B cell (primary cell): Measurements from ENCODE around the gene PET100. TPM values are rescaled to one million over a fixed set of nuclear protein-coding genes. Genes with fewer than 3 reads are reported as not detected.

Experiments
- ATAC-seq: fragments of 200-7000 bp; cut with Tn5 transposase; one replicate; pipeline ENCODE4 v1.10.0; 2021; ENCODE audit warnings: low read depth, mild to moderate bottlenecking, moderate number of reproducible peaks, moderate library complexity
- CTCF ChIA-PET: fragments of 350-600 bp; sonication (Branson Sonifier 250); formaldehyde crosslinking; loops from one replicate; lab custom pipeline; 2021; ENCODE audit warnings: antibody characterized with exemption, inconsistent platforms; lab: Charles Lee
- POLR2A ChIA-PET: fragments of 350-600 bp; sonication (Branson Sonifier 250); formaldehyde crosslinking; loops from one replicate; lab custom pipeline; 2021; ENCODE audit warnings: antibody characterized with exemption; lab: Charles Lee
- DNase-seq: peaks from one replicate; pipeline ENCODE4 v3.0.0; 2013
- H2AFZ ChIP-seq: 2 replicates; pipeline ENCODE4 v1.6.1; 2012; ENCODE audit warnings: mild to moderate bottlenecking, low read depth, low read length; ENCODE audit not compliant: insufficient read depth, poor library complexity, severe bottlenecking
- H3K27ac ChIP-seq, 2 donors: 1 replicate in 1 of 2; 2 replicates in 1 of 2; pipeline ENCODE4 v1.5.1; 2012 to 2013; ENCODE audit warnings: low read length in 2 of 2, mild to moderate bottlenecking in 2 of 2, moderate library complexity in 1 of 2
- H3K27me3 ChIP-seq, 4 experiments: fragments of 200-600 bp in 1 of 4; sonication (generic) in 1 of 4; replicated peaks in 1 of 4; 1 replicate in 2 of 4; 2 replicates in 2 of 4; pipeline versions ENCODE4 v1.6.1 to v1.7.0; 2013 to 2016; ENCODE audit warnings: low read length in 3 of 4, mild to moderate bottlenecking in 2 of 4, mixed read lengths in 1 of 4, moderate library complexity in 1 of 4; ENCODE audit not compliant: insufficient read depth in 4 of 4, control insufficient read depth in 3 of 4; ENCODE audit errors: control extremely low read depth in 1 of 4
- H3K36me3 ChIP-seq, 2 experiments: replicated peaks in 1 of 2; 1 replicate in 1 of 2; 2 replicates in 1 of 2; pipeline versions ENCODE4 v1.6.1 to v1.7.1; 2013; ENCODE audit warnings: low read length in 1 of 2; ENCODE audit not compliant: insufficient read depth in 2 of 2, control insufficient read depth in 1 of 2; ENCODE audit errors: control extremely low read depth in 1 of 2, extremely low read depth in 1 of 2
- H3K4me1 ChIP-seq, 2 donors: fragments of 200-600 bp in 1 of 2; sonication (generic) in 1 of 2; 1 replicate in 1 of 2; 2 replicates in 1 of 2; pipeline versions ENCODE4 v1.5.1 to v1.6.1; 2013 to 2017; ENCODE audit warnings: low read length in 2 of 2; ENCODE audit not compliant: control insufficient read depth in 2 of 2, insufficient read depth in 2 of 2
- H3K4me2 ChIP-seq: replicated peaks from 2 replicates; pipeline ENCODE3; 2012; ENCODE audit warnings: mild to moderate bottlenecking, low read depth, low read length; ENCODE audit not compliant: poor library complexity, severe bottlenecking
- H3K4me3 ChIP-seq, 5 experiments: fragments of 200-600 bp in 1 of 5; sonication (generic) in 1 of 5; 1 replicate in 3 of 5; 2 replicates in 2 of 5; pipeline versions ENCODE4 v1.5.1 to v1.7.0; 2011 to 2016; ENCODE audit warnings: low read length in 4 of 5, mild to moderate bottlenecking in 4 of 5, low read depth in 2 of 5, control low read depth in 1 of 5, moderate library complexity in 1 of 5; ENCODE audit not compliant: insufficient read depth in 1 of 5; ENCODE audit errors: control extremely low read depth in 1 of 5, extremely low read depth in 1 of 5
- H3K79me2 ChIP-seq: fragments of 200-600 bp; sonication (generic); one replicate; pipeline ENCODE4 v1.6.0; 2016; ENCODE audit warnings: low read length; ENCODE audit not compliant: control insufficient read depth, insufficient read depth
- H3K9ac ChIP-seq: fragments of 200-600 bp; sonication (generic); 2 replicates; pipeline ENCODE4 v1.6.1; 2017; ENCODE audit warnings: mild to moderate bottlenecking, low read length, moderate library complexity
- H3K9me3 ChIP-seq, 3 donors: one replicate each; pipeline versions ENCODE4 v1.6.1 to v1.7.1; 2013; ENCODE audit warnings: low read length in 2 of 3; ENCODE audit not compliant: control insufficient read depth in 2 of 3, insufficient read depth in 1 of 3; ENCODE audit errors: control extremely low read depth in 1 of 3
- H4K20me1 ChIP-seq: 2 replicates; pipeline ENCODE4 v1.6.0; 2012; ENCODE audit warnings: mild to moderate bottlenecking, low read length; ENCODE audit not compliant: insufficient read depth, control insufficient read depth, poor library complexity, severe bottlenecking
- H3K27ac Mint-ChIP-seq: one replicate; pipeline ENCODE4 v1.8.0; 2021; ENCODE audit warnings: mixed read lengths
- H3K27me3 Mint-ChIP-seq: one replicate; pipeline ENCODE4 v1.8.0; 2021; ENCODE audit warnings: mixed read lengths
- H3K4me1 Mint-ChIP-seq: one replicate; pipeline ENCODE4 v1.8.0; 2021; ENCODE audit warnings: mixed read lengths
- H3K4me3 Mint-ChIP-seq: one replicate; pipeline ENCODE4 v1.8.0; 2021; ENCODE audit warnings: mixed read lengths
- H3K9me3 Mint-ChIP-seq: one replicate; pipeline ENCODE4 v1.8.0; 2022; ENCODE audit warnings: mixed read lengths; ENCODE audit not compliant: insufficient read depth
- CTCF ChIP-seq: fragments of 200-600 bp; IDR thresholded peaks from one replicate; pipeline ENCODE4 v1.8.0; 2022; ENCODE audit warnings: antibody characterized with exemption, mild to moderate bottlenecking
- EZH2 ChIP-seq: IDR thresholded peaks from 2 replicates; pipeline ENCODE4 v1.6.1; 2012; ENCODE audit warnings: borderline replicate concordance, low read depth, mild to moderate bottlenecking, moderate library complexity, low read length; ENCODE audit not compliant: insufficient read depth, poor library complexity, severe bottlenecking
- WGBS: methylation state at CpG from one replicate; pipeline ENCODE4 v1.1.5; 2013; ENCODE audit warnings: missing lambda C conversion rate; ENCODE audit not compliant: insufficient coverage; 5-methylcytosine and 5-hydroxymethylcytosine counted together
- intact Hi-C: fragments of 100-400 bp; cut with micrococcal nuclease; formaldehyde crosslinking; loops from one replicate; pipeline ENCODE4 v1.10.0; 2022
- polyA plus RNA-seq: library from polyadenylated mRNA; depleted of rRNA; stranded (reverse); fragments of >200 nt; gene quantifications from 2 replicates; pipeline ENCODE4 v1.2.3, GENCODE V29; 2012
- total RNA-seq, 2 donors: library from RNA; stranded (reverse); fragments of 120-200 nt in 1 of 2; gene quantifications; 1 replicate in 1 of 2; 2 replicates in 1 of 2; pipeline versions ENCODE4 v1.2.3 to v1.2.4, GENCODE V29; 2013 to 2022

Gene PET100
- total and polyA plus RNA-seq, 2 donors (not counting 1 experiment from before 2014, with no cell fraction given), result 31.3 to 100 TPM

DNA sequence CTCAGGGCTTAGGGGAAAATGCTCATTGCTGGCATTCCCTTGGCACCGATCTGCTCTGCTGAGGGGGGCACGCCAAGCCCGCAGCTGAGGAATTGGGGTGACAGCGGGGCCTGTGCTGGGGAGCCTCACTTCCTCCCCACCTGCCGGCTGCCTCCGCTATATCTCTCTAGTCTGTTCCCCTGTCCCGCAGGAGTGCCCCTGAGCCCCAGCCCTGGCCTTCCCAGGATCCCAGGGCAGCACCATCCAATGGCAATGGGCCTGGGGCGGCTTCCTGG is 16.8 kb downstream of the PET100 start:
- WGBS, result 99% methylated on average over 8 of the region's 8 CpGs
- H3K79me2 ChIP-seq, result no peaks in the 10 kb centered on the region
- peaks cover 0 to 7% (median 0%) of the 10 kb centered on the region in 3 donors for H3K9me3 ChIP-seq
- Mint-ChIP-seq H3K4me1 (no peaks in the 10 kb centered on the region), H3K27me3 (no peaks in the 10 kb centered on the region), H3K4me3 (no peak overlapping the region), H3K27ac (no peak overlapping the region), H3K9me3 (no peaks in the 10 kb centered on the region)
- no peak overlapping the region for H2AFZ ChIP-seq
- H3K4me3 ChIP-seq, result no peak overlapping the region
- intact Hi-C loops, result no loop called here
- no peak for DNase-seq
- TF ChIP-seq EZH2, result no peak
- no peak for TF ChIP-seq CTCF
- H3K27me3 ChIP-seq, result no peaks in the 10 kb centered on the region
- ChIA-PET CTCF (no interaction called here), POLR2A (no interaction called here)
- H3K9ac ChIP-seq, result no peak overlapping the region
- no peak for ATAC-seq
- H3K27ac ChIP-seq, result no peak overlapping the region
- peaks cover 29% of the 10 kb centered on the region for H4K20me1 ChIP-seq
- H3K4me1 ChIP-seq, result no peaks in the 10 kb centered on the region
- no peak overlapping the region for H3K4me2 ChIP-seq
- peaks cover 0 to 35% of the 10 kb centered on the region in 2 experiments for H3K36me3 ChIP-seq

- Histone ChIP-seq H3K9ac (no peak overlapping the region), H3K27ac (no peak overlapping the region), H3K4me3 (no peak overlapping the region), H3K36me3 (peaks cover 0 to 33% of the 10 kb centered on the region in 2 experiments), H3K27me3 (no peaks in the 10 kb centered on the region), H2AFZ (no peak overlapping the region), H3K9me3 (peaks cover 0 to 7% (median 0%) of the 10 kb centered on the region in 3 donors), H4K20me1 (peaks cover 21% of the 10 kb centered on the region), H3K4me2 (no peak overlapping the region), H3K4me1 (peaks cover 0 to 2% of the 10 kb centered on the region in 2 donors), H3K79me2 (no peaks in the 10 kb centered on the region)
- no peak for TF ChIP-seq CTCF
- no peak for TF ChIP-seq EZH2
- Mint-ChIP-seq H3K4me3 (no peak overlapping the region), H3K4me1 (peaks cover 2% of the 10 kb centered on the region), H3K9me3 (no peaks in the 10 kb centered on the region), H3K27ac (no peak overlapping the region), H3K27me3 (no peaks in the 10 kb centered on the region)
- WGBS, result 97% methylated on average over 26 of the region's 26 CpGs
- DNase-seq, result no peak
- CTCF ChIA-PET, result no interaction called here
- intact Hi-C loops, result no loop called here
- no peak for ATAC-seq
- POLR2A ChIA-PET, result no interaction called here
Observed at GRCh38 chr19:7647156-7647555, 17.6 kb downstream of the PET100 start.
